Gastroesophageal sphincter (tissue), 4 donors: ENCODE results near the gene GALNT2. TPM values are rescaled to one million over a fixed set of nuclear protein-coding genes. Genes with fewer than 3 reads are reported as not detected.

Experiments
- ATAC-seq: fragments of 150-250 bp; one replicate; pipeline ENCODE4 v1.9.1; 2016; ENCODE audit warnings: mild to moderate bottlenecking, moderate library complexity
- H3K27ac ChIP-seq, 4 donors: fragments of 200-600 bp; sonication (generic) in 3 of 4; 1 replicate in 3 of 4; 2 replicates in 1 of 4; pipeline ENCODE4 v1.5.1; 2016 to 2019
- H3K27me3 ChIP-seq: fragments of 200-600 bp; sonication (generic); one replicate; pipeline ENCODE4 v1.5.1; 2019
- H3K36me3 ChIP-seq, 2 donors: fragments of 200-600 bp; sonication (generic); one replicate each; pipeline ENCODE4 v1.5.1; 2019; ENCODE audit warnings: control low read depth in 1 of 2
- H3K4me1 ChIP-seq, 3 donors: fragments of 200-600 bp; sonication (generic); 1 replicate in 2 of 3; 2 replicates in 1 of 3; pipeline ENCODE4 v1.5.1; 2016 to 2019; ENCODE audit warnings: control low read depth in 2 of 3
- H3K4me3 ChIP-seq, 2 donors: fragments of 200-600 bp; sonication (generic); one replicate each; pipeline ENCODE4 v1.5.1; 2019; ENCODE audit warnings: mild to moderate bottlenecking in 1 of 2, moderate library complexity in 1 of 2
- H3K9me3 ChIP-seq, 3 donors: fragments of 200-600 bp; sonication (generic); one replicate each; pipeline ENCODE4 v1.5.1; 2017 to 2019; ENCODE audit warnings: control low read depth in 2 of 3
- CTCF ChIP-seq, 4 experiments: fragments of 200-600 bp in 2 of 4; fragments of 450-650 bp in 2 of 4; sonication (generic) in 1 of 4; IDR thresholded peaks; one replicate each; pipeline ENCODE4 v1.5.1; 2017 to 2019; ENCODE audit warnings: antibody characterized with exemption in 4 of 4, mild to moderate bottlenecking in 2 of 4, moderate library complexity in 2 of 4
- EP300 ChIP-seq: sonication (generic); formaldehyde crosslinking; IDR thresholded peaks from one replicate; pipeline ENCODE4 v1.6.1; 2017; ENCODE audit warnings: antibody characterized with exemption, mild to moderate bottlenecking
- POLR2A ChIP-seq, 2 donors: fragments of 450-650 bp; IDR thresholded peaks; one replicate each; pipeline ENCODE4 v1.6.1; 2017; ENCODE audit warnings: antibody characterized with exemption in 2 of 2, mild to moderate bottlenecking in 2 of 2, moderate library complexity in 1 of 2
- POLR2AphosphoS5 ChIP-seq: sonication (generic); formaldehyde crosslinking; IDR thresholded peaks from one replicate; pipeline ENCODE4 v1.6.1; 2017; ENCODE audit warnings: antibody characterized with exemption
- WGBS, 2 donors: methylation state at CpG; one replicate each; pipeline ENCODE4 v1.1.5; 2018; ENCODE audit warnings: low coverage in 1 of 2; 5-methylcytosine and 5-hydroxymethylcytosine counted together
- total RNA-seq, 4 donors: library from RNA; depleted of rRNA; stranded (reverse); fragments of >200 nt; gene quantifications; one replicate each; pipeline ENCODE4 v1.1.0, GENCODE V29; 2016

Gene GALNT2
- total RNA-seq, 4 donors from 2014 or later = 95.3 to 160 (median 134) TPM

- Histone ChIP-seq H3K4me3 (no peak overlapping the region), H3K27me3 (no peaks in the 10 kb centered on the region), H3K36me3 (no peaks in the 10 kb centered on the region), H3K27ac (no peak overlapping the region), H3K4me1 (peaks cover 0 to 15% (median 0%) of the 10 kb centered on the region in 3 donors), H3K9me3 (no peaks in the 10 kb centered on the region)
- ATAC-seq = no peak
- 85 to 94% methylated on average over 4 to 9 of the region's 15 CpGs for WGBS, 2 donors
- TF ChIP-seq EP300 = no peak
- TF ChIP-seq POLR2A (IDR thresholded peaks at IDR 0.05) = no peak
- no peak for TF ChIP-seq POLR2AphosphoS5
- no peak for TF ChIP-seq CTCF (IDR thresholded peaks at IDR 0.05)
Observed at GRCh38 chr1:230309646-230310177, 242.7 kb downstream of the GALNT2 start.

GRCh38 chr1:230310381-230311163, 243.5 kb downstream of the GALNT2 start:
- Histone ChIP-seq H3K4me1 (peaks cover 0 to 15% (median 0%) of the 10 kb centered on the region in 3 donors), H3K36me3 (no peaks in the 10 kb centered on the region), H3K27me3 (no peaks in the 10 kb centered on the region), H3K9me3 (no peaks in the 10 kb centered on the region), H3K4me3 (no peak overlapping the region), H3K27ac (no peak overlapping the region)
- peak; percentile 84 for ATAC-seq
- WGBS, 2 donors = 25 to 55% methylated on average over 6 to 12 of the region's 14 CpGs
- TF ChIP-seq POLR2AphosphoS5 (peak; percentile 26), CTCF (IDR thresholded peaks at IDR 0.05) (peak; percentile 89 to 93 (median 91)), POLR2A (IDR thresholded peaks at IDR 0.05) (no peak)

GRCh38 chr1:230312676-230313075, 245.6 kb downstream of the GALNT2 start:
- Histone ChIP-seq H3K9me3 (no peaks in the 10 kb centered on the region), H3K27ac (no peak overlapping the region), H3K4me1 (peaks cover 0 to 8% (median 0%) of the 10 kb centered on the region in 3 donors), H3K27me3 (peaks cover 5% of the 10 kb centered on the region), H3K4me3 (no peak overlapping the region), H3K36me3 (no peaks in the 10 kb centered on the region)
- ATAC-seq = no peak
- TF ChIP-seq EP300 = no peak
- TF ChIP-seq POLR2AphosphoS5 = no peak
- no peak for TF ChIP-seq POLR2A (IDR thresholded peaks at IDR 0.05)
- TF ChIP-seq CTCF (IDR thresholded peaks at IDR 0.05) = no peak
- 38% methylated on average over 3 of the region's 3 CpGs; no CpG with 5 or more reads in 1 of the 2 donors for WGBS, 2 donors

- Histone ChIP-seq H3K27ac (no peak overlapping the region), H3K9me3 (no peaks in the 10 kb centered on the region), H3K4me1 (no peaks in the 10 kb centered on the region), H3K36me3 (no peaks in the 10 kb centered on the region), H3K27me3 (peaks cover 10% of the 10 kb centered on the region), H3K4me3 (no peak overlapping the region)
- no peak for ATAC-seq
- TF ChIP-seq POLR2AphosphoS5 = no peak
- no peak for TF ChIP-seq POLR2A (IDR thresholded peaks at IDR 0.05)
- no peak for TF ChIP-seq CTCF (IDR thresholded peaks at IDR 0.05)
- TF ChIP-seq EP300 = no peak
- 66 to 69% methylated on average over 7 to 12 of the region's 12 CpGs for WGBS, 2 donors
Observed at GRCh38 chr1:230313453-230314141, 246.6 kb downstream of the GALNT2 start.
